HG03196 (cell line): ENCODE data around the gene DOCK9.

Experiments
- ATAC-seq: cut with Tn5 transposase; IDR thresholded peaks from one replicate; pipeline ENCODE4 v1.9.1; 2021; ENCODE audit not compliant: unreplicated experiment

The DOCK9 gene

DNA sequence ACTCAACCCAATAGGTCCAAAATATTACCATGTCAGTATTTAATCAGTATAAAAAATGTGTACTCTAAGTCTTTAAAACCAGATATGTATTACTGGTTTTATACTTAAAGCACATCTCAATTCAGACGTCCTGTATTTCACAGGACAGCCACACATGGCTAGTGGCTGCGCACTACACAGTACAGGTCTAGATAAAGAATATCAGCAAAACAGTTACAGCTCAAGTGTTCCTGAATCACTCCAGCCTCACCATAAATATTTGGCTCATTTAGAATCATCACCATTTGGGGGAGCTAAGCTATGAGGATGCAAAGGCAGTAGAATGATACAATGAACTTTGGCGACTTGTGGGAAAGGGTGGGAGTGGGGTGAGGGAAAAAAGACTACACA, 89.0 kb downstream of the DOCK9 start:
- no peak for ATAC-seq

DNA sequence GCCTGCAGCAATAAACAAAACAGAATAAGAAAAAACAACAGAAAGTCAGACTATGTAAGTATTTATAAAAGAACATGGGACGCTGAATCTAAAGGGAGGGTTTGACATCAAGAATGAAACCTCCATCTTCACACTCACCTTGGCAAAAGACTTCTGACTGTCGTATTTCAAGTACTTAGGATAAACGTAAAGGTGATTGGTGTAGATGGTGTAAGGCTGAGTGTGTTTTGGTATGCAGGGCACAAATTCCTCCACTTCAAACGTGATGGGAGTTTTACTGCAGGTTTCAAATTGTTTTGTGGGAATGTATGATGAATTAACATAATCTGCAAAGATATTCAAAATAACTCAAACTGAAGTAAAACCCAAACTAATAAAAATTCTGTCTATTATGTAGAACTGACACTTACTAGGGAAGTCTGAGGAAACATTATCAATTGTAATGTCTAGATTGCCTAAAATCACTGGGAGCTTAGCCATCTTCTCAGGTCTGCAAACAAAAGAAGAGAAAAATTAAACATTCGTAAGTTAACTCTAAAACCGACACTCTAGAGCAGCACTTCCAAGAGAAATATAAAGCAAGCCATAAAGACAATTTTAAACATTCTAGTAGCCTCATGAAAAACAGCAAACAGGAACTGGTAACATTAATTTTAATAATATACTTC, 89.5 kb downstream of the DOCK9 start:
- ATAC-seq, result no peak

DNA sequence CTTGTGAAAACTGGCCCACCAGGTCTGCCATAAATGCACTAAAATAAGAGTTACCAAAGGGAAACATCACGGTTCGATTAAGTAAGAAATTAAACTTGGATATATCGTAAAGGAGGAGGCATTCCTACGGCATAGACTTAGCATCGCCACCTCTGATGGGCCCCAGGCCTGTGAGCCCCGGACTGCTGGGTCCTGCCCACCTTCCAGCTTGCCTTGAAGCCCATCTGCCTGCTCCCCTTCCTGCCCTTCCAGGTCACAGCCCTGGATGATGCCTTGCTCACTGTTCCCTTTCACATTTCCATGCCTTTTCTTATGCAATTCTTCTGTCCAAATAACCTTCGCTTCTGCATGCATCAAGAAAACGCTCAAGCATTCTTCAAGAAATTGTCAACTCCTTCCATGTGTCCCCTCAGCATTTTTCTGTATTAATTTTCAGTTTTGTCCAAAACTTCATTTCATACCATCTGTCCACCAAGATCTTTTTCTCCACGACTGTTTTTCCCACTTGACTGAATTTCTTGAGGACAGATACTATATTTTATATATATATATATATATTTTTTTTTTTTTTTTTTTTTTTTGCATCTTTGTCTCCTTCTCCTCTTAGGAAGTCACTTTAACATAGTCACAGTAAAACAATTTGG, 91.2 kb downstream of the DOCK9 start:
- ATAC-seq, result no peak

DNA sequence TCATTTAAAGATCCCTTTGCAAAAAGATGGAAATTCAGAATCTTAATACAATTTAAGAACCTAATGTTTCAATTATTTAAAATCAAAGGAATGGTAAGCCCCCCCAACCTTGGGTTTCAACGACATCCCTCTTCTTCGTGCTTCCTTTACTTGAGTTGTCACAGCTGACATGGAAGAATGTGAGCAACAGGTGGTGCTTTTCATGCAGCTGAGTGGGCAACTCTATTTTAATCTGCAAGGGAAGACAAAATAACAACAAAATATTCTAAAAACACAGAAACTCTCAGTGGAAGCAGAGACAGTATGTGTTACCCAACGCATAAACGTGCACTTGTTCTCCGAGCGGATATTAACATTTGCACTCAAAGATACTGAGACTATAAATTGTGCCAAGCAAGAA, 92.3 kb downstream of the DOCK9 start:
- no peak for ATAC-seq

DNA sequence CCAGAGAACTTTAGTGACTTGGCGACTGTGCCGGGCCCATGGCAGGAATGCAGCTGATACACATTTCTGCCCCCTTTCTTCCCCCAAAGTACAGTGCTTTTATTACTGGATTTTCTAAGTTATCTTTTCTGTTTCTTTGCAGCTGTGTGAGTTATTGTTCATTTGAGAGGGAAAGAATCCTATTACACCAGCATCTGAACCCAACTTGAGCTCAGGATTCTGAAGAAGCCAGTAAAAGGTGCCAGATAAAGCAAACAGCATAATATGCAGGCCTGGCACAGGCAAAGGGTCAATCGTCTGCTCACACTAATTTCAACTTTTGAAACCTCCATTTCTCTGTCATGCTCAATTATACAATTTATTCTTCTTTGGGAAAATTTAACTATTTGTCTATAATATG, 93.9 kb downstream of the DOCK9 start:
- no peak for ATAC-seq

DNA sequence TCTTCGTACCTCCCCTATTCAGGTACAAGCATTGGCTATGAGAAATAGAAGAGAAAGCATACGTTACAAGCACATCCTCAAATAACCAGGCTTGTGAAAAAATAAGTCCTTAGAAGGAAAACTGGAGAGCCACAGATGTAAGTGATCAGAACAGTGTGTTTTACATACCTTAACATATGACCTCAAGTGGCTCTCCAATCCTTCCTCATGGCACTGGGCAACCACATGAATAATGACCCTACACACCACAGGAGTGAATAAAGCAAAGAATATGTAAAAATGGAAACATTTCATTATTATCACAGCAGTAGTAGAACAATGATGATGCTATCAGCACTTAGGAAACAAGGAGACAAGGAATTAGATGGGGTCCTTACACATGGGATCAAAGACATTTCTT, 96.5 kb downstream of the DOCK9 start:
- ATAC-seq, result no peak

DNA sequence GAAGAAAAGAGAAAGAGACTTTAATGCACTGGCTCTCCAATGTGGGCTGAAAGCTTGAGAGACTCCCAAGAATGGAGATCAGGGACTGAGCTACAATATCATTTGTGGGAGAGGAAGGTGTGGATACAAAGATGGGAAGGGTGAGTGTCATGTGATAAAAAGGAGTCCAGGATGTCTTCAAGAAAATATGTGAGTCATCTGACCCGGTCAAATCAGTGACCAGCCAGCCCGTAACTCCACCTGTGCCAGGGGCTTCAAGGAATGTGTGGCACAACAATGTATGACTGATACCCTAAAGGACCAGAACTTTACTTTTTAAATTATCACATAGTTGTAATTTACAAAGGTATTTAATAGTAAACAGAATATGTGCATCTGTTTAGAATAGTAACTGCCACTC, 97.2 kb downstream of the DOCK9 start:
- ATAC-seq, result no peak

DNA sequence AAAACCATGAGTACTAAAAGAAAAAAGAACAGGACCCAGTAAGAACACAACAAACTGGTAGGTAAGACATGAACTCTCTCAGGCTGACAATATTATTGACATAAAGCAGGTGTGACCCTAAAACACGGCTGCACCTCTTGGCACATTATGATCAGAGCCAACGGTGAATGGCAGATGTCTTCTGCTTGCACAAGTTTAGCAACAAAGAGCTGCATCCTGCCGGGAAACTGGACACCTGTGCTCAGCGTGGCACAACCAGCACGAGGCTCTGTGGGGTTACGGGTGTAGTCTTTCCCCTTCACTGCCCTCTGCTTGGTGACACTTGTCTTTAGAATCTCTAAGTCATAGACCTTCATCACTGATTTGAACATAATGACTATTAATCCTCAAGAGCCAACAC, 97.9 kb downstream of the DOCK9 start:
- ATAC-seq, result no peak

DNA sequence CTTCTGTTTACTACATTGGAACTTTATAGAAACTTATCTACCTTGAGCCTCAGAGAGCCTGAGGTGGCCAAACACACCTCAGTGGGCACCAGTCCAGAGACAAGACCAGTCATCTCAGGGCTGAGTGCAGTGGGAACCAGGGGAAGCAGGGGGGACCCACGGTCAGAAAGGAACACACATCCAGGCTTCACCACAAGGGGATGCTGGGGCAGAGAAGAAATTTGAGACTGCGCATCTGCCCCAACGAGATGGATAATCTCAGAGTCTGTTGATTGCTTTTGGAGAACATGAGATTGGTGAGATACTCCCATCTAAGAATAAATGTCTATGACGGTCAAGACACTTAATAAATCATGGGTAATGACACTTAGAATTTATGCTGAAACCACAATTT, 98.7 kb downstream of the DOCK9 start:
- no peak for ATAC-seq

DNA sequence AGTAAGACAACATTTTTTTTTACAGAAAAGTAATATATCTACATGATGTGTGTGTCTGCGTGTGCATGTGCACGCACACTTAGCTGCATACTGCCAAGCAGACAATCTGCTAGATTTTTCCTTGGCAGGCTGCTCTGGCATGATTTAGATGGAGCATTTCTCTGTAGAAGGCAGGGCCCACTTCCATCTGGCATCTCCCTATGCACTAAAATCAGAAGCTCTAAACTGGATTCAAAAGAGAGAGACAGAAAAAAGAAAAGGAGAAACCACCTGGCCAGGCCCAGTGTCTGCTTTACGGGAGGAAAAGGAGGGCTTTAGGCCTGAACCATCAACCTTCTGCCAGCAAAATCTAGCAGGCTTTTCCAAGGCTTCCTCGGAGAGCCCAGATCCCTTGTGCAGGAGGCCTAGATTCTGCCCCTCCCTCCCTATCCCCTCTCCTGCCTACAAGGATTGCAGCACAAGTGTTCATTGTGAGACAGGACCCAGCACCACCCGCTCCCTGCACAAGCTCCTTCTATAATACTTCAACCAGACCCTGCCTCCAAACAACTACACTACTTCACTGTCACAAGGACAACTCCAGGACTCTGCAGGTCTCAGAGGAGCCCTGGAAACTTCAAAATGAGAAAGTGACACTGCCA, 99.3 kb downstream of the DOCK9 start:
- ATAC-seq, result no peak

DNA sequence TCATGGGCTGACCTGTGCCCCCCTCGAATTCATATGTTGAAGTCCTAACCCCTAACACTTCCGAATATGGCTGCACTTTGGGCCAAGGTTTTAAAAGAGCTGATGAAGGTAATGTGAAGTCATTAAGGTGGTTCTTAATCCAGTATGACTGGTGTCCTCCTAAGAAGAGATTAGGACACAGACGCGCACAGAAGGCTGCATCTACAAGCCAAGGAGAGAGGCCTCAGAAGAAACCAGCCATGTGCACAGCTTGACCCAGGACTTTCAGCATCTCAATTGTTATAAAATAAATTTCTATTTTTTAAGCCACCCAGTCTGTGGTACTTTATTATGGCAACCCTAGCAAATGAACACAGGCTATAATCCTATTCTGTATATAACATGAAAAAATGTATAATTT, 99.9 kb downstream of the DOCK9 start:
- ATAC-seq, result no peak

DNA sequence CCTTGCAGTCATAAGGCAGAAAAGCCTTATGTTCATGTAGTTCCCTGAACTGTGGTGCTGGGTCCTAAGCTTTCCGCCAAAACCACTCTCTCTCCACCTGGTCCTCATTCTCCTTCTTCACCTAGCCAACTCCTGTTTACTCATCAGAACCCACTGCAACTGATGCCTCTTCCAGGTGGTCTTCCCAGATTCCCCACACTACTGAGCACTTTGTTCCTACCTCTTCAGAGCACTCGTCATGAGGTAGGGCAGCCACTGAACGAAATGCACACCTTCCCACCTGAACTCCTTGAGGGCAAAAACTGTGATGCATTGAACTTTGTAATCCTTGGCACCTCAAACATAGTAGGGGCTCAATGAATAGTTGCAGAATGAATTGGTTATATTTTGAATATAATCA, 100.4 kb downstream of the DOCK9 start:
- ATAC-seq, result no peak

DNA sequence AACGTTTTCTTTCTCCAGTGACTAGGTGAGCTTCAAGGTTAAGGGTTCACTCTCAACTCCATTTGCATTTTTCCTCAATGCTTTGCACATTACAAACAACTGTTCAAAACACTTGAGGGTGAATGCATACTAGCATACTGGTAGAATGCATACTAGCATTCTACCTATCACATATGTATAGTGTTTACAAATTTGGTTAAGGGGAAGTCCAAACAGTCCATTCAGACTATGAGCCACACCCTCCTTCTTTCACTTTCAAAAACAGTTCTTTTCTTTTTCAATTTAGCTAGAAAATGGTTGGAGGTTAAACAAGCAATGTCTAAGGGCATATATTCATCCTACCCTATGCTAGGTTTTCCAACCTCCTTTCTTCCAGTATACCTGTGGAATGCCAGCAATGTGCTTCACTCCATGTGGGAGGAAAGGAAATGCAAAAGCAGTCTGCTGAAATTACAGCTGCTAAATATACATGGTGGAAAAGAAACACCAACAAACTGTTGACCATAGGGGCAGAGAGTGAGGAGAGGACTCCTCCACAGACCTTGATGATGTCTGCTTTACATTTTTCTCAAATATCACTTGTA, 102.6 kb downstream of the DOCK9 start:
- peak; percentile 86 for ATAC-seq

DNA sequence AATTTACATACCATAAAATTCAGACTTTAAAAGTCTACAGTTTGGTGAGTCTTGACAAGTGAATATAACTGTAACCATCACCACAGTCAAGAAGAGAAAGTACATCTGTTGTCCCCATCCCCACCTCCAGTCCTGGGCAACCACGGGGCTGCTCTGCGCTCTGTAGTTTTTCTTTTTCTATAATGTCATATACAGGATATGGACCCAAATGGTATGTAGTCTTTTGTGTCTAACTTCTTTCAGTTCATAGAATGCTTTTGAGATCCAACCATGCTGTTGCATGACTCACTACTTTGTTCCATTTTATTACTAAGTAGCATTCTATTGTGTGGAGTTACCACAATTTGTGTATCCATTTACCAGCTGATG, 103.9 kb downstream of the DOCK9 start:
- ATAC-seq, result no peak

DNA sequence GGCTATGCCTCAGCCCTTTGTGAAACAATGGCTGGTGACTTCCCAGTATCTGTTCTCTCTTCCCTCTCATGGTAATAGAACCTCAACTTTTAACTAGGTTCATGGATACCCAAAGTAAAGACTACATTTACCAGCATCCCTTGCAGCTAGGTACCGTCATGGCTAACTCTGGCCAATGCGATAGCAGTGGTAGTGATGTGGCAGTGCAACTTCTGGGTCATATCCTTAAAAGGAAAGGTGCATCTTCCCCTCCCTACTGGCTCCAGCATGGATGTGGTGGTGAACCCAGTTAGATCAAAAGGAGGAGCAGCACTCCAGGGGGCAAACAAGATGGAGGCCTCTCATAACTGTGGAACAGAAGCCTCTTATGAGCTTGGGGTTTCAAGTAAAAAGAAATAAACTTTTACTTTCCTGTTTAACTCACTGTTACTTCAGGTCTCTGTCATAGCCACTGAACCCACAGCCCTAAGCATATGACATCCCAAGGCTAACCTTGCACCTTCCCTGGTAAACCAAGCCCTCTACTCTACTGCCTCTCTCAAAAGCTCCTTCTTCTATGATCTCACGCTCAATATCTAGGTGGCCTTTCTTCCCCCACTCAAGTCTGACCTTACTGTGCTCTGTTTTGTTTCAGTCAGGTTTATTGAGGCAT, 104.4 kb downstream of the DOCK9 start:
- no peak for ATAC-seq

DNA sequence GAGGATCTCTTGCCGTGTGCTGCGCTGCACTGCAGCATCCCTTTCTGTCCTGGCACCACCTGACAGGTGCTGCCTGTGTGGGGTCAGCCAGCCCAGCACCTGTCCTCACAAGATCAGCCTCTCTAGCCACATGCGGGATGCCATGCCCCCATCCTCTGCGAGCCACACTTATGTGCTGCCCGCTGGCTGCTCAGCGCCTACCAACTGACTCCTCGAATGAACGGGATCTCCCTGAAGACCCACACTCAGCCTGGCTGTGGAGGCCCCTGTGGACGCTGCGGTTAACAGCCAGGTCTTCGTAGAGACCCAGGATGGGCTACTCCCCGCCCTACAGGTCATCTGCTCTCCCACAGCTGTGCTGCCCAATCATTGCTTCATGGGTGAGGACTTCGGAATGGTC, 106.1 kb downstream of the DOCK9 start:
- ATAC-seq, result no peak

DNA sequence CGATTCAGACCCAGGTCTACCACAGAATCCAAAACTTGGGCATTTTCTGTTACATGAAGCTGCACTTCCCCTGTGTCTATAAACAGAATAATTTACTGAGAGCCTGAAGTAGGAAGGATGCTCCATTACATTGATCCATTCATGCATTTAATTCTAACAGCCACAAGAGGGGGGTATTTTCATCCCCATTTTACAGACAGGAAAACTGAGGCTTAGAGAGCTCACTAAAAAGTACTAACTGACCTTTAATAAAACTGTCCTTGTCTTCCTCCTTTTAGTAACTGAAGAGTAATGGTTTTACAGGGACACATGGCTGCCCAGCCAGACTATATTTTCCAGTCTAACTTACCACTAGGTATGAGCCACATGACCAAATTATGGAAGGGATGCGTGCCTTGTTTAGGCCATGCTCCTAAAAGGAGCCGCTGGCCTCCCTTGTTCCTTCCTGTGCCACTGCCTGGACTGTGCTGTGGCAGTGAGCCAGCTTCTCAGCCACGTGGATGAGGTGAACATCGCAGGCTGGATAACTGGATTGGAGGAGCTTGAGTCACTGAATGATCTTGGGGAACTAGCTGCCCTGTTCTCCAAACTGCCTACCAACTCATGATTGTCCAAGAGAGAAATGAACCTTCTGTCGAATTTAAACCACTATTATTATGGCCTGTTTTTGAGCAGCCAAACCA, 108.3 kb downstream of the DOCK9 start:
- ATAC-seq, result no peak

DNA sequence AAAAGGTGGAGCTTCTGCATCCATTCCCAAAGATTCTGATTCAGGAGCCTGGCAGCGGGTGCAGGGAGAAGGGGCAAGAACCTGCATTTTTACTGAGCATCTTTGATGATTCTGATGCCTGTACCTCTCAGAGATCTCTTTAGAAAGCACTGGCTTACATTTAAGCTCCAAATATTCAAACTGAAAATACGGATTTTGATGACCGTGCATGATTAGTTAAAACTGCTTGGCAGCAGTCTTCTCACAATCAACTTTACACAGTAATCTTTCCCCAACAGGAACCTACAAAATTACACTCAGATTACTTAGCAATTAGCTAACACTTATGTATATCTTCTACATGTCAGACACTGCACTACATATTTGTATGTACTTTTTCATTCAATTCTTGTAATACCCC, 108.9 kb downstream of the DOCK9 start:
- no peak for ATAC-seq

DNA sequence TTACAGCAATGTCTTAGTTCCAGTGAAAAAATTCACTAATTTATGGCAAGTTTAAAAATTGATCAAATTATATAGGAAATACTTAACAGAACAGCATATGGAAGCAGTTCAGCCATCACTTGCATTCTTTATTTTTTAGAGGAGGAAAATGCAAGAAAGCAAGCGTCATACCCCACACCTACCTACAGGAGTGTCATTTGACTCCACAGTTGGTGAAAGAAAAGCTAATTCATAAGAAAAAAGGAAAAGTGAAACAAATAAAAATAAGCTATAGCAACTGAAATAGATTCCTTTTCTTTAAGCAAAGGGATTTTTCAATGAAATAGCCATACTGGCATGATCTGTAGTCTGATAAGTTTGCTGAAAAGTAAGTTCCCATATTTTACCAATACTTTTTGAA, 111.0 kb downstream of the DOCK9 start:
- no peak for ATAC-seq

DNA sequence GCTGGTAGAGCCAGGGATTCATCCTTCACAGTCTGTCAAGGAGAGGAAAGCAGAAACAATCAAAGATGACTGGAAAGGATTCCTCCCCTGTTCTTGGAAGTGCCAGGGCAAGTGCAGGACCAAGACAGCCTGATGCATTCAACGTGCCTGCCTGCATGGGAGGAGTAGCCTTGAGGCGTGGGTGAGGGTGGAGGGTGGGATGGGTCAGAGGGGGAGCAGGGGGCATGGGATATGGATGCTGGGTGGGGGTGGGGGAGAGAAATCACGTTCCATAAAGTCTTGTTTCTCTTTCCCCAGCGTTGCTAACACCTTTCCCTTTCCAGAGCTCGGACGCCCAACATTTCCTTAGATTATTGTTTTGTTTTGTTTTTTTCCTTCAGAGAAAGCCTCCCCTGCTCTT, 117.4 kb downstream of the DOCK9 start:
- no peak for ATAC-seq

DNA sequence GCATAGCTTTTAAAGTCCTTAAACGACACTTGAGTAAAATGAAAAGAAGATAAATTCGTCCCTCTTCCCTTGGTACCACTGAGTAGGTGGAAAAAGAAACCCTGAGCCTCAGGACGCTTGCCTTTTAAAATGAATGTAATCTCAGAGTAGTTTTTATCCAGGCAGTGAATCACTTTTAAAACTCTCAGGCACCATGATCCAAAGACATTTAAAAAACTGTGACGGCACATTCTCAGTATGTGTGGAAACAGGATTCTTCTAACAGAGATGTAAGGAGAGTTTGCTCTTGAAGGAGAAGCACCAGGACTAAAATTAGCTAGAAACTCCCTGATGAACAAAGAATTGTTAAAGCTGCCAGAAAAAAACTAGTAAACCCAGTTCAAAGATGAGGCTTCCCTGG, 119.7 kb downstream of the DOCK9 start:
- ATAC-seq, result no peak
